Large intestine (tissue), 3 donors: ENCODE data around the gene GATAD1. TPM values are rescaled to one million over a fixed set of nuclear protein-coding genes. Genes with fewer than 3 reads are reported as not detected.

Source experiments
- DNase-seq, 2 donors: peaks; one replicate each; pipeline versions ENCODE4 v3.0.0 to v3.0.0-alpha.2; 2013
- H3K27ac ChIP-seq: one replicate; pipeline ENCODE4 v1.5.1; 2013; ENCODE audit warnings: low read length
- H3K27me3 ChIP-seq: 2 replicates; pipeline ENCODE4 v1.6.1; 2013; ENCODE audit warnings: low read length; ENCODE audit not compliant: control insufficient read depth, insufficient read depth
- H3K36me3 ChIP-seq: 2 replicates; pipeline ENCODE4 v1.6.1; 2013; ENCODE audit warnings: low read length; ENCODE audit not compliant: control insufficient read depth, insufficient read depth
- H3K4me1 ChIP-seq: one replicate; pipeline ENCODE4 v1.6.1; 2013; ENCODE audit warnings: low read length; ENCODE audit not compliant: control insufficient read depth, insufficient read depth
- H3K4me3 ChIP-seq: one replicate; pipeline ENCODE4 v1.5.1; 2013; ENCODE audit warnings: low read length
- H3K9me3 ChIP-seq: one replicate; pipeline ENCODE4 v1.6.1; 2013; ENCODE audit warnings: mild to moderate bottlenecking, low read depth, low read length, moderate library complexity; ENCODE audit not compliant: control insufficient read depth
- WGBS: methylation state at CpG from one replicate; pipeline ENCODE4 v1.1.5; 2013; ENCODE audit warnings: low lambda C conversion rate; ENCODE audit not compliant: insufficient coverage; 5-methylcytosine and 5-hydroxymethylcytosine counted together
- polyA plus RNA-seq: library from polyadenylated mRNA; unstranded; fragments of 120-200 nt; gene quantifications from one replicate; pipeline ENCODE4 v1.2.1, GENCODE V29; 2013

The GATAD1 gene
- polyA plus RNA-seq, 1 donor, result 77.0 TPM

DNA sequence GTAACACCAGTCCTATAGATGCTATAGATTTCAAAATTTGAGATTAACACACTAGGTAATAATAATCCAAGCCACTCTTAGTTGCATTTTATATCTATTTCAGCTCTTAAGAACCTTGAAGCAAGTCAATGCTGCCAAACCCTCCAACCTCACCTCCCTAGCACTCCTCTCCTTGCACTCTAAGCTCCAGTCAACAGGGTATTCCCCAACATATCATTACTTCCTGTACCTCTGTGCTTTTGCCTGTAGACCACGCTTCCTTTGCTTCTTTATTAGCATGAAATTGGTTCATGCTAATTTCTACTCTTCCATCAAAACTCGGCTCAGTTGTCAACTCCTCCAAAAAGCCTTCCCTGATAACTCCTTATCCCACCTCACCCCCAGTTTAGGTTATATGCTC, 56.5 kb downstream of the GATAD1 start:
- peaks cover 42% of the 10 kb centered on the region for H3K36me3 ChIP-seq
- no peak overlapping the region for H3K4me3 ChIP-seq
- H3K27me3 ChIP-seq, result no peaks in the 10 kb centered on the region
- H3K27ac ChIP-seq, result no peak overlapping the region
- no peak for DNase-seq
- WGBS, result 100% methylated on average over 1 of the region's 2 CpGs
- H3K9me3 ChIP-seq, result no peaks in the 10 kb centered on the region
- H3K4me1 ChIP-seq, result no peaks in the 10 kb centered on the region

DNA sequence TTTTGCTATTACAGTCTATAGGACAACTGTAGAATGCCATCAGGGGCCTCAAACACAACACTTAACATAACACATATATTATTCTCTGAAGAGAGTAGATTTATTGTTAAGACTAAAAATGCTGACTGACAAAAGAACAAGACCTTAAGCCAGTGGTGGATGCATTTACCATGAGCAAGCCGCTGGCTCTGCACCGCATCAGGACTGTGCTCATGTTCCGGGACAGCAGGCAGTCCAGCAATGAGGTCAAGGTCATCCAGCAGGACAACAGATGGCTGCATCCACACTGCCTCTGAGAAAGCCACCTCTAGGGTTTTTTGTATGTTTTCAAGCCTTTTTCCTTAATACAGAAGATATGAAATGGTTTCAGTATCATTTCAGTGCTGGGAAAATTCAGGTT, 57.3 kb downstream of the GATAD1 start:
- Histone ChIP-seq H3K27ac (no peak overlapping the region), H3K36me3 (peaks cover 35% of the 10 kb centered on the region), H3K27me3 (no peaks in the 10 kb centered on the region), H3K9me3 (no peaks in the 10 kb centered on the region), H3K4me3 (no peak overlapping the region), H3K4me1 (no peaks in the 10 kb centered on the region)
- no CpG with 5 or more reads among the region's 3 CpGs for WGBS
- no peak for DNase-seq

DNA sequence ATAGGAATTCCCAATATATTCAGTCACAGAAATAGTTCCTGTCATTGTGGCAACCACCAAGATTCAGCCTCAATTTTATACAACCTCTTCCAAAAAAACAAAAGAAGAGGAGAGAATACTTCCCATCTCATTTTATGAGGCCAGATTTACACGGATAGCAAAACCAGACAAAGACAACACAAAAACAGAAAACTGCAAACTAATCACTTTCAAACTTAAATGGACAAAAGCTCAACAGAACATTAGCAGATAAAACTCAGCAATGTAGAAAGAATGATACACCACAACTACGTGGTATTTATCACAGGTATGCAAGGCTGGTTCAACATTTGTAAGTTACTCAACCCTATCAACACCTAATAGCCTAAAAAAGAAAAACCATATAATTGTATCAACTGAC, 59.1 kb downstream of the GATAD1 start:
- Histone ChIP-seq H3K4me3 (no peak overlapping the region), H3K9me3 (no peaks in the 10 kb centered on the region), H3K4me1 (no peaks in the 10 kb centered on the region), H3K36me3 (peaks cover 23% of the 10 kb centered on the region), H3K27ac (no peak overlapping the region), H3K27me3 (no peaks in the 10 kb centered on the region)
- DNase-seq, result no peak
- WGBS, result no CpG with 5 or more reads among the region's 2 CpGs

DNA sequence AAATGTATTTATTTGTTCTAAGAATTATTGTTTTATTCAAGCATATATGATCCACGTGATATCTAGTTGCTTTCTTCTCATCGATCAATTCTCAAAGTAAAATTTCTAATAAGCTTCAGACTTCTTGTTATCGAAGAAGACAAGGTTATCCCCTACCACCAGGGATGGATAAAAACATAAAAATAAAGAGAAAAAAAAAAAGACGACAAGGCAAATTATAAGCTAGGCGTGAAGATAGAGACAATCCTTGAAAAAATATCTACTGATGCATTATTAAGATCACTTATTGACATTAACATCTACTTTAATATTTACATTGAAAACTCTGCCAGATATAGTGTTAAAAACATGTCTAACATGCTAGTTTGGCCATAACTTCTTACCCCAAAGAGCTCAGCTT, 61.7 kb downstream of the GATAD1 start:
- Histone ChIP-seq H3K27me3 (no peaks in the 10 kb centered on the region), H3K27ac (no peak overlapping the region), H3K4me3 (no peak overlapping the region), H3K4me1 (no peaks in the 10 kb centered on the region), H3K9me3 (no peaks in the 10 kb centered on the region), H3K36me3 (peaks cover 16% of the 10 kb centered on the region)
- DNase-seq, result no peak
- 98% methylated on average over 5 of the region's 5 CpGs for WGBS

Other genes starting within 250 kb of the GATAD1 start
- 51.8 TPM for gene KRIT1, start 201.6 kb upstream of the GATAD1 start, polyA plus RNA-seq
- 38.2 TPM for gene ANKIB1, start 201.5 kb upstream of the GATAD1 start, polyA plus RNA-seq
- gene ERVW-1, start 30.5 kb downstream of the GATAD1 start, polyA plus RNA-seq, result 0.76 TPM
- 37.5 TPM for gene PEX1, start 81.0 kb downstream of the GATAD1 start, polyA plus RNA-seq
- 14.3 TPM for gene RBM48, start 81.3 kb downstream of the GATAD1 start, polyA plus RNA-seq
- 36.4 TPM for gene FAM133B, start 142.9 kb downstream of the GATAD1 start, polyA plus RNA-seq